A673 (cell line): ENCODE measurements around the gene P4HA2. TPM values are rescaled to one million over a fixed set of nuclear protein-coding genes. Genes with fewer than 3 reads are reported as not detected.

Source experiments
- BruUV-seq: library from RNA; stranded (reverse); fragments of 400-500 nt; replicated peaks from 2 replicates; lab custom pipeline; 2021; lab: Mats Ljungman, UMichigan
- CTCF ChIA-PET: fragments of 300-600 bp; sonication (Branson Sonifier 250); formaldehyde crosslinking; loops from one replicate; lab custom pipeline; 2022; ENCODE audit warnings: antibody characterized with exemption; lab: Charles Lee
- POLR2A ChIA-PET: fragments of 300-600 bp; sonication (Branson Sonifier 250); formaldehyde crosslinking; loops from one replicate; lab custom pipeline; 2022; ENCODE audit warnings: antibody characterized with exemption; ENCODE audit not compliant: low non-redundant PET; lab: Charles Lee
- DNase-seq: peaks from one replicate; pipeline ENCODE4 v3.0.0-alpha.2; 2015; ENCODE audit warnings: low spot score
- H3K27ac ChIP-seq: fragments of 200-600 bp; sonication (generic); 2 replicates; pipeline ENCODE4 v1.5.1; 2016; ENCODE audit warnings: mixed run types, low read depth, mild to moderate bottlenecking, mixed read lengths, antibody characterized with exemption, low read length; ENCODE audit not compliant: poor library complexity, severe bottlenecking
- H3K27me3 ChIP-seq: fragments of 200-600 bp; sonication (generic); replicated peaks from 2 replicates; pipeline ENCODE4 v1.6.1; 2017; ENCODE audit warnings: mixed run types, low read depth, mild to moderate bottlenecking, mixed read lengths, antibody characterized with exemption, low read length; ENCODE audit not compliant: insufficient read depth, poor library complexity
- H3K36me3 ChIP-seq: fragments of 200-600 bp; sonication (generic); 2 replicates; pipeline ENCODE4 v1.6.1; 2016; ENCODE audit warnings: mixed run types, mild to moderate bottlenecking, mixed read lengths, antibody characterized with exemption, low read length; ENCODE audit not compliant: insufficient read depth, poor library complexity, severe bottlenecking
- H3K4me1 ChIP-seq: fragments of 200-600 bp; sonication (generic); 2 replicates; pipeline ENCODE4 v1.6.1; 2017; ENCODE audit warnings: mixed run types, mild to moderate bottlenecking, mixed read lengths, antibody characterized with exemption, low read length; ENCODE audit not compliant: insufficient read depth, poor library complexity, severe bottlenecking
- H3K4me3 ChIP-seq: fragments of 200-600 bp; sonication (generic); 2 replicates; pipeline ENCODE4 v1.5.1; 2016; ENCODE audit warnings: low read depth, mixed run types, mild to moderate bottlenecking, mixed read lengths, low read length; ENCODE audit not compliant: poor library complexity, severe bottlenecking
- H3K9me3 ChIP-seq: fragments of 200-600 bp; sonication (generic); 2 replicates; pipeline ENCODE4 v1.6.1; 2016; ENCODE audit warnings: mixed run types, low read depth, mild to moderate bottlenecking, mixed read lengths, antibody characterized with exemption, low read length; ENCODE audit not compliant: poor library complexity, severe bottlenecking
- EZH2 ChIP-seq: fragments of 200-600 bp; sonication (generic); IDR thresholded peaks from 2 replicates; pipeline ENCODE4 v1.6.1; 2017; ENCODE audit warnings: borderline replicate concordance, low read depth, mild to moderate bottlenecking, mixed read lengths, antibody characterized with exemption, low read length; ENCODE audit not compliant: poor library complexity, severe bottlenecking
- intact Hi-C: fragments of 100-400 bp; cut with micrococcal nuclease; formaldehyde crosslinking; loops from one replicate; pipeline ENCODE4 v1.10.0; 2022; ENCODE audit not compliant: unreplicated experiment
- total RNA-seq: library from RNA; stranded (reverse); gene quantifications from 2 replicates; pipeline ENCODE4 v1.2.3, GENCODE V29; 2021
- TF ChIP-seq, protein P1 (sequence below): fragments of 300-800, 200-600 bp; sonication (generic); conservative IDR thresholded peaks from 2 replicates; pipeline ENCODE4 v1.5.1; 2017; ENCODE audit warnings: low read depth, mild to moderate bottlenecking, antibody characterized with exemption, low read length, moderate library complexity, mixed read lengths

The P4HA2 gene
- total RNA-seq, 1 experiment from 2014 or later: 2.8 TPM

DNA sequence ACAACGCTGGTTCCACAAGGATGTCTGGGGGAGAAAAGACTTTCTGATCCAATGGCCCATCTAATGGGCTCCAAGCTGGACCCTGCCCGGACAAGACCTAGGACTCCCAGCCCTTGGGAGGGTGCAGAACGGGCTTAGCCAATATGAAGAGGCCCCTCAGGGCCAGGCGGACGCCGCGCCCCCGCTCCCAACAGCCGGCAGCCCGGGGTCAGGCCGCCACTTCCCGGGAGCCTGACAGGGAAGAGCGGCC lies 493 bp downstream of the P4HA2 start:
- no peaks in the 10 kb centered on the region for H3K27me3 ChIP-seq
- POLR2A ChIA-PET: no interaction called here
- CTCF ChIA-PET: no interaction called here
- H3K4me1 ChIP-seq: peaks cover 18% of the 10 kb centered on the region
- peak overlapping the region; percentile 63 for H3K4me3 ChIP-seq
- no TSS peak for BruUV-seq
- no peaks in the 10 kb centered on the region for H3K36me3 ChIP-seq
- no peak overlapping the region for H3K27ac ChIP-seq
- H3K9me3 ChIP-seq: no peaks in the 10 kb centered on the region
- TF ChIP-seq EZH2: no peak
- TF ChIP-seq, protein P1, sequence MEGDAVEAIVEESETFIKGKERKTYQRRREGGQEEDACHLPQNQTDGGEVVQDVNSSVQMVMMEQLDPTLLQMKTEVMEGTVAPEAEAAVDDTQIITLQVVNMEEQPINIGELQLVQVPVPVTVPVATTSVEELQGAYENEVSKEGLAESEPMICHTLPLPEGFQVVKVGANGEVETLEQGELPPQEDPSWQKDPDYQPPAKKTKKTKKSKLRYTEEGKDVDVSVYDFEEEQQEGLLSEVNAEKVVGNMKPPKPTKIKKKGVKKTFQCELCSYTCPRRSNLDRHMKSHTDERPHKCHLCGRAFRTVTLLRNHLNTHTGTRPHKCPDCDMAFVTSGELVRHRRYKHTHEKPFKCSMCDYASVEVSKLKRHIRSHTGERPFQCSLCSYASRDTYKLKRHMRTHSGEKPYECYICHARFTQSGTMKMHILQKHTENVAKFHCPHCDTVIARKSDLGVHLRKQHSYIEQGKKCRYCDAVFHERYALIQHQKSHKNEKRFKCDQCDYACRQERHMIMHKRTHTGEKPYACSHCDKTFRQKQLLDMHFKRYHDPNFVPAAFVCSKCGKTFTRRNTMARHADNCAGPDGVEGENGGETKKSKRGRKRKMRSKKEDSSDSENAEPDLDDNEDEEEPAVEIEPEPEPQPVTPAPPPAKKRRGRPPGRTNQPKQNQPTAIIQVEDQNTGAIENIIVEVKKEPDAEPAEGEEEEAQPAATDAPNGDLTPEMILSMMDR: no peak
- intact Hi-C loops: no loop called here
- no peak for DNase-seq

DNA sequence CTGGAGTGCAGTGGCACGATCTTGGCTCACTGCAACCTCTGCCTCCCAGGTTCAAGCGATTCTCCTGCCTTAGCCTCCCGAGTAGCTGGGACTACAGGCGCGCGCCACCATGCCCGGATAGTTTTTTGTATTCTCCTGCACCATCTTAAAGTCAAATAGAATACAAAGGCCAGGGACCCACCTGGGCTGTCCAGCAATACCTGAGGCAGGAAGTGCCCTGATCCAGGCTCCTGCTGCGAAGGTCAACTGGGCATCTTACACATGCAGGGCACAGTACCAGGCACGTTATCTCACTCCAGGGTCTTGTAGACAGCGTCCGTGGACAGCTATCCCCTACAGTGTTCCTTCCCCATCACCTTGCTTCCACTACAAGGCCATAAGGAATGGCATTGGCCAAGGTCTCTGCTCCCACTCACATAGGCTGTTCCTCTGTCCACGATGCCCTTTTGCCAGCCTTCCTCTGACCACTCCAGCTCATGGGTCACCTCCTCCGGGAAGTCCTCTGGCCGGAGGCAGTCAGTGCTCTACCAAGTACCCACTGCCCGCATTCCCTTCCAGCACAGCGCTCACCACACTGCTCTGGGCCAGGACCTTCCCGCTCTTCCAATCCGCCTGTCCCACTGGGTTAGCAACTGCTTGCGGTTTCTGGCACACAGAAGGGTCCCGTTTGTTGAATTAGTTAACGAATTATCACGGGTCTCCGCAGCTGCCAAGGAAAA lies 978 bp downstream of the P4HA2 start:
- ChIA-PET POLR2A (no interaction called here), CTCF (no interaction called here)
- intact Hi-C loops: no loop called here
- H3K27ac ChIP-seq: no peak overlapping the region
- no TSS peak for BruUV-seq
- H3K36me3 ChIP-seq: no peaks in the 10 kb centered on the region
- peak overlapping the region; percentile 63 for H3K4me3 ChIP-seq
- TF ChIP-seq, protein P1: no peak
- no peak for TF ChIP-seq EZH2
- peaks cover 18% of the 10 kb centered on the region for H3K4me1 ChIP-seq
- H3K27me3 ChIP-seq: no peaks in the 10 kb centered on the region
- DNase-seq: no peak
- H3K9me3 ChIP-seq: no peaks in the 10 kb centered on the region

DNA sequence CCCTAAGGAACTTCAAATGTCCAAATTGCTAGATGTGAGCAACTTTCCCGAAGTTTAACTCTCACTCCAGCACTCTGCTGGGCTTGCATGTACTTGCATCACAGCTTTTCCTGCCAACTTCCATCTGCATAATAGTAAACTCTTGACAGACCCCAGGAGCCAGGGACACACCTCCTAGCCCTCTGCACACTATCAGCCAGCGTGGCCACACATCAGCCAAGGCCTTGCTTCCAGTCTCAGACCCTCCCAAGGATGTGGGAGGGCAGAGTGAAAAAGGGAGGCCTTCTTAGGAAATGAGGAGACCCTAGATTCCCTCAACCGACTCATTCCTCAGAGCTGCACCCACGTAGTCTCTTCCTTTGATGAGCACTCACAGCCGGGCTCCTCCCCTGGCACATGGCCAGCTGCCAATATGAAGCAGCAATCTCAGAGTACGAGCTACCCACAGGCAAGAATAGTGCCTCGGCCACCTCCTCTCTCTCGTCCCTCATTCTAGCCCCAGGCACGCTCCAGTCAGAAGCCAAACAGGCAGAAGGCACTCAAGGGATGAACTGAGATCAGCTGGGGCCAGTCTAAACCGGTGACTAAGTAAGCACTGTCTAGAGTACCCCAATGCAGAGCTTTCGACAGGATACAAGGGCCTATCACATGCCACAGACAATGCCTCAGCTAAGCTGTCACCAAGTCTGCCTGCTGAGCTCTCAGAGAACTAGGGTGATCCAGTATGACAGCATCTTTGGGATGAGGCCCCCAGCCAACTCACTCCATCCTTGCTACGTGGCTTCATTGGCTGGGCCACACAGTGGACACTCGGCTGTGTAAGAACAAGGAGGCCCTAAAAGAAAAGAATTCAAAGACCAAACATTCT lies 2.3 kb downstream of the P4HA2 start:
- BruUV-seq: no TSS peak
- peak; percentile 70 for DNase-seq
- H3K36me3 ChIP-seq: no peaks in the 10 kb centered on the region
- intact Hi-C loops: no loop called here
- peaks cover 18% of the 10 kb centered on the region for H3K4me1 ChIP-seq
- no peaks in the 10 kb centered on the region for H3K9me3 ChIP-seq
- H3K27me3 ChIP-seq: no peaks in the 10 kb centered on the region
- H3K4me3 ChIP-seq: no peak overlapping the region
- TF ChIP-seq, protein P1: no peak
- no peak for TF ChIP-seq EZH2
- no peak overlapping the region for H3K27ac ChIP-seq
- POLR2A ChIA-PET: no interaction called here
- CTCF ChIA-PET: no interaction called here
